Smooth muscle cell (in vitro differentiated cells): Measurements from ENCODE around the gene XAB2. TPM values are rescaled to one million over a fixed set of nuclear protein-coding genes. Genes with fewer than 3 reads are reported as not detected.

Source experiments
- DNase-seq: peaks from one replicate; lab custom pipeline; 2025; ENCODE audit not compliant: unreplicated experiment; lab: John Stamatoyannopoulos, UW
- H2AFZ ChIP-seq: fragments of 200-600 bp; sonication (generic); 2 replicates; pipeline ENCODE4 v1.6.0; 2016; ENCODE audit warnings: antibody characterized with exemption, low read depth, mild to moderate bottlenecking
- H3F3A ChIP-seq: fragments of 200-600 bp; sonication (generic); 2 replicates; pipeline ENCODE4 v1.6.0; 2017; ENCODE audit warnings: antibody characterized with exemption, low read depth
- H3K27ac ChIP-seq: fragments of 200-600 bp; sonication (generic); 2 replicates; pipeline ENCODE4 v1.5.1; 2016; ENCODE audit warnings: low read depth, mild to moderate bottlenecking
- H3K27me3 ChIP-seq: fragments of 200-600 bp; sonication (generic); 2 replicates; pipeline ENCODE4 v1.6.1; 2016; ENCODE audit warnings: low read depth, mild to moderate bottlenecking
- H3K36me3 ChIP-seq: fragments of 200-600 bp; sonication (generic); 2 replicates; pipeline ENCODE4 v1.5.1; 2016; ENCODE audit warnings: low read depth
- H3K4me1 ChIP-seq: fragments of 200-600 bp; sonication (generic); 2 replicates; pipeline ENCODE4 v1.5.1; 2016; ENCODE audit warnings: low read depth
- H3K4me2 ChIP-seq: fragments of 200-600 bp; sonication (generic); 2 replicates; pipeline ENCODE4 v1.6.0; 2016; ENCODE audit warnings: mild to moderate bottlenecking
- H3K4me3 ChIP-seq: fragments of 200-600 bp; sonication (generic); 2 replicates; pipeline ENCODE4 v1.5.1; 2016; ENCODE audit warnings: mild to moderate bottlenecking
- H3K79me2 ChIP-seq: fragments of 200-600 bp; sonication (generic); 2 replicates; pipeline ENCODE4 v1.6.0; 2016; ENCODE audit warnings: low read depth, mild to moderate bottlenecking
- H3K9ac ChIP-seq: fragments of 200-600 bp; sonication (generic); 2 replicates; pipeline ENCODE4 v1.6.0; 2016; ENCODE audit warnings: low read depth
- H3K9me3 ChIP-seq: fragments of 200-600 bp; sonication (generic); replicated peaks from 2 replicates; pipeline ENCODE4 v1.5.1; 2016; ENCODE audit warnings: low read depth
- H4K20me1 ChIP-seq: fragments of 200-600 bp; sonication (generic); 2 replicates; pipeline ENCODE4 v1.6.0; 2016; ENCODE audit warnings: low read depth
- CTCF ChIP-seq: fragments of 200-600 bp; sonication (generic); IDR thresholded peaks from 2 replicates; pipeline ENCODE4 v1.5.1; 2017; ENCODE audit warnings: borderline replicate concordance, mild to moderate bottlenecking, antibody characterized with exemption; ENCODE audit not compliant: insufficient read depth, poor library complexity, severe bottlenecking
- WGBS: methylation state at CpG from one replicate; pipeline ENCODE4 v1.1.7; 2016; ENCODE audit warnings: low lambda C conversion rate; 5-methylcytosine and 5-hydroxymethylcytosine counted together
- polyA plus RNA-seq: library from polyadenylated mRNA; unstranded; fragments of >200 nt; fragmentation: Nextera tagmentation; extraction: Ambion mirVana; gene quantifications from 2 replicates; pipeline ENCODE4 v1.2.1, GENCODE V29; 2016
- total RNA-seq: library from RNA; depleted of rRNA; stranded (reverse); fragments of >200 nt; gene quantifications from 2 replicates; pipeline ENCODE4 v1.2.3, GENCODE V29; 2014

Gene XAB2
- total and polyA plus RNA-seq, 2 experiments from 2014 or later = 26.9 to 36.3 TPM

GRCh38 chr19:7596211-7596937, 33.0 kb downstream of the XAB2 start:
- H2AFZ ChIP-seq = no peak overlapping the region
- TF ChIP-seq CTCF = no peak

GRCh38 chr19:7595466-7596133, 33.7 kb downstream of the XAB2 start, which contains the start of gene CAMSAP3:
Gene CAMSAP3, plus strand, starts transcription at chr19:7595863. Its CDS starts 140 bp downstream, at chr19:7596003.
- H3K9me3 ChIP-seq = no peaks in the 10 kb centered on the region
- H4K20me1 ChIP-seq = peaks cover 6% of the 10 kb centered on the region
- H3K4me3 ChIP-seq = peak within 1 kb of the TSS; percentile 52
- H3K4me1 ChIP-seq = peaks cover 4% of the 10 kb centered on the region
- no peak within 1 kb of the TSS for H2AFZ ChIP-seq
- 2% methylated on average over 55 of the region's 78 CpGs for WGBS
- H3F3A ChIP-seq = peaks cover 3% of the 10 kb centered on the region
- H3K27ac ChIP-seq = no peak within 1 kb of the TSS
- no peaks in the 10 kb centered on the region for H3K79me2 ChIP-seq
- peak within 1 kb of the TSS; percentile 83 for H3K4me2 ChIP-seq
- peaks cover 52% of the 10 kb centered on the region for H3K27me3 ChIP-seq
- no peak for DNase-seq
- no peak for TF ChIP-seq CTCF
- H3K36me3 ChIP-seq = no peaks in the 10 kb centered on the region
- H3K9ac ChIP-seq = no peak within 1 kb of the TSS

More at GRCh38 chr19:7596211-7596937, 33.0 kb downstream of the XAB2 start:
- H3K27ac ChIP-seq = no peak overlapping the region
- H3K4me3 ChIP-seq = peak overlapping the region; percentile 49
- no peaks in the 10 kb centered on the region for H3K36me3 ChIP-seq
- 9% methylated on average over 30 of the region's 70 CpGs for WGBS
- H4K20me1 ChIP-seq = peaks cover 6% of the 10 kb centered on the region
- H3K9me3 ChIP-seq = no peaks in the 10 kb centered on the region
- no peaks in the 10 kb centered on the region for H3K79me2 ChIP-seq
- H3K4me1 ChIP-seq = peaks cover 4% of the 10 kb centered on the region
- peak overlapping the region; percentile 78 for H3K4me2 ChIP-seq
- H3K9ac ChIP-seq = no peak overlapping the region
- peaks cover 3% of the 10 kb centered on the region for H3F3A ChIP-seq
- DNase-seq = no peak
- peaks cover 52% of the 10 kb centered on the region for H3K27me3 ChIP-seq

- no peaks in the 10 kb centered on the region for H3K9me3 ChIP-seq
- no peak overlapping the region for H3K9ac ChIP-seq
- H3K4me2 ChIP-seq = no peak overlapping the region
- H3K4me1 ChIP-seq = no peaks in the 10 kb centered on the region
- 61% methylated on average over 8 of the region's 8 CpGs for WGBS
- H2AFZ ChIP-seq = no peak overlapping the region
- H3K36me3 ChIP-seq = no peaks in the 10 kb centered on the region
- no peak overlapping the region for H3K4me3 ChIP-seq
- peaks cover 21% of the 10 kb centered on the region for H3K27me3 ChIP-seq
- no peak for DNase-seq
- no peaks in the 10 kb centered on the region for H4K20me1 ChIP-seq
- no peak overlapping the region for H3K27ac ChIP-seq
- no peaks in the 10 kb centered on the region for H3F3A ChIP-seq
- no peak for TF ChIP-seq CTCF
- no peaks in the 10 kb centered on the region for H3K79me2 ChIP-seq
Observed at GRCh38 chr19:7590256-7590655, 39.1 kb downstream of the XAB2 start.
